ENCODE data around the gene MED29.

The MED29 gene

GRCh38 chr19:39352381-39353255 is 38.6 kb upstream of the MED29 start:
- Histone ChIP-seq H3K4me1 (peaks cover 10% of the 10 kb centered on the region), H3K36me3 (peaks cover 97% of the 10 kb centered on the region), H3K9me3 (no peaks in the 10 kb centered on the region), H3K27me3 (no peaks in the 10 kb centered on the region), H4K20me1 (peaks cover 86% of the 10 kb centered on the region), H3K4me2 (no peak overlapping the region), H3K9ac (no peak overlapping the region), H3K4me3 (no peak overlapping the region), H3K27ac (no peak overlapping the region)
- no peak for TF ChIP-seq Cebpa-rat (IDR thresholded peaks at IDR 0.05)

GRCh38 chr19:39355253-39355652 is 35.9 kb upstream of the MED29 start:
- Histone ChIP-seq H3K36me3 (peaks cover 97% of the 10 kb centered on the region), H3K9ac (no peak overlapping the region), H4K20me1 (peaks cover 64% of the 10 kb centered on the region), H3K4me3 (no peak overlapping the region), H3K4me1 (peaks cover 9% of the 10 kb centered on the region), H3K27me3 (no peaks in the 10 kb centered on the region), H3K27ac (no peak overlapping the region), H3K4me2 (no peak overlapping the region), H3K9me3 (no peaks in the 10 kb centered on the region)
- TF ChIP-seq Cebpa-rat (IDR thresholded peaks at IDR 0.05): no peak

GRCh38 chr19:39356073-39356472 is 35.1 kb upstream of the MED29 start:
- no peak overlapping the region for H3K4me2 ChIP-seq
- no peak overlapping the region for H3K9ac ChIP-seq
- no peak overlapping the region for H3K4me3 ChIP-seq
- H3K36me3 ChIP-seq: peaks cover 97% of the 10 kb centered on the region
- H3K27ac ChIP-seq: no peak overlapping the region
- H4K20me1 ChIP-seq: peaks cover 63% of the 10 kb centered on the region
- H3K27me3 ChIP-seq: no peaks in the 10 kb centered on the region
- H3K9me3 ChIP-seq: no peaks in the 10 kb centered on the region
- peaks cover 4% of the 10 kb centered on the region for H3K4me1 ChIP-seq
- no peak for TF ChIP-seq Cebpa-rat (IDR thresholded peaks at IDR 0.05)

GRCh38 chr19:39356647-39357046 is 34.5 kb upstream of the MED29 start:
- H3K4me2 ChIP-seq: no peak overlapping the region
- H3K36me3 ChIP-seq: peaks cover 97% of the 10 kb centered on the region
- peaks cover 58% of the 10 kb centered on the region for H4K20me1 ChIP-seq
- no peak overlapping the region for H3K9ac ChIP-seq
- H3K9me3 ChIP-seq: no peaks in the 10 kb centered on the region
- TF ChIP-seq Cebpa-rat (IDR thresholded peaks at IDR 0.05): no peak
- H3K4me3 ChIP-seq: no peak overlapping the region
- no peaks in the 10 kb centered on the region for H3K27me3 ChIP-seq
- H3K4me1 ChIP-seq: peaks cover under 1% of the 10 kb centered on the region; the same call in 1 of the 2 replicates
- no peak overlapping the region for H3K27ac ChIP-seq

GRCh38 chr19:39359026-39359425 is 32.2 kb upstream of the MED29 start:
- TF ChIP-seq Cebpa-rat (IDR thresholded peaks at IDR 0.05): no peak
- H3K4me3 ChIP-seq: no peak overlapping the region
- no peaks in the 10 kb centered on the region for H3K27me3 ChIP-seq
- no peak overlapping the region for H3K9ac ChIP-seq
- H3K27ac ChIP-seq: no peak overlapping the region
- H3K4me1 ChIP-seq: peaks cover 25% of the 10 kb centered on the region
- H3K36me3 ChIP-seq: peaks cover 90% of the 10 kb centered on the region
- no peaks in the 10 kb centered on the region for H3K9me3 ChIP-seq
- no peak overlapping the region for H3K4me2 ChIP-seq
- peaks cover 61% of the 10 kb centered on the region for H4K20me1 ChIP-seq

GRCh38 chr19:39360599-39360998 is 30.6 kb upstream of the MED29 start:
- peaks cover 37% of the 10 kb centered on the region for H3K4me1 ChIP-seq
- H3K4me3 ChIP-seq: no peak overlapping the region
- no peak for TF ChIP-seq Cebpa-rat (IDR thresholded peaks at IDR 0.05)
- no peaks in the 10 kb centered on the region for H3K9me3 ChIP-seq
- no peak overlapping the region for H3K27ac ChIP-seq
- H3K27me3 ChIP-seq: no peaks in the 10 kb centered on the region
- H3K36me3 ChIP-seq: peaks cover 90% of the 10 kb centered on the region
- 0 out of 2 replicates have a peak overlapping the region, but pooled peaks have one; percentile 4 for H3K9ac ChIP-seq
- no peak overlapping the region for H3K4me2 ChIP-seq
- peaks cover 62% of the 10 kb centered on the region for H4K20me1 ChIP-seq

GRCh38 chr19:39362682-39363657 is 28.2 kb upstream of the MED29 start:
- Histone ChIP-seq H3K4me3 (no peak overlapping the region), H3K27ac (peak overlapping the region; percentile 58; the same call in 1 of the 2 replicates), H3K4me1 (peaks cover 50% of the 10 kb centered on the region), H4K20me1 (peaks cover 39% of the 10 kb centered on the region), H3K9ac (peak overlapping the region; percentile 65; the same call in 1 of the 2 replicates), H3K9me3 (no peaks in the 10 kb centered on the region), H3K4me2 (peak overlapping the region; percentile 74), H3K36me3 (peaks cover 89% of the 10 kb centered on the region), H3K27me3 (no peaks in the 10 kb centered on the region)
- TF ChIP-seq Cebpa-rat (IDR thresholded peaks at IDR 0.05): no peak

GRCh38 chr19:39363901-39364457 is 27.2 kb upstream of the MED29 start:
- TF ChIP-seq Cebpa-rat (IDR thresholded peaks at IDR 0.05): no peak
- Histone ChIP-seq H3K9ac (peak overlapping the region; percentile 65), H3K4me2 (peak overlapping the region; percentile 74), H3K36me3 (peaks cover 89% of the 10 kb centered on the region), H3K4me1 (peaks cover 50% of the 10 kb centered on the region), H4K20me1 (peaks cover 38% of the 10 kb centered on the region), H3K9me3 (no peaks in the 10 kb centered on the region), H3K27me3 (no peaks in the 10 kb centered on the region), H3K4me3 (no peak overlapping the region), H3K27ac (peak overlapping the region; percentile 58)

GRCh38 chr19:39365531-39365930 is 25.6 kb upstream of the MED29 start:
- Histone ChIP-seq H3K36me3 (peaks cover 89% of the 10 kb centered on the region), H3K9ac (no peak overlapping the region), H3K27me3 (no peaks in the 10 kb centered on the region), H3K4me2 (no peak overlapping the region), H3K4me3 (no peak overlapping the region), H3K9me3 (no peaks in the 10 kb centered on the region), H3K4me1 (peaks cover 50% of the 10 kb centered on the region), H3K27ac (no peak overlapping the region), H4K20me1 (peaks cover 40% of the 10 kb centered on the region)
- no peak for TF ChIP-seq Cebpa-rat (IDR thresholded peaks at IDR 0.05)
